Left renal pelvis (tissue), 4 donors: ENCODE measurements around the gene KIF2B. TPM values are rescaled to one million over a fixed set of nuclear protein-coding genes. Genes with fewer than 3 reads are reported as not detected.
A peak's percentile ranks its signal among the peaks of the same experiment; 100 is the strongest.
"Not testable (repeated sequence)": the region's sequence is repeated elsewhere in the genome, so short reads cannot be mapped to it uniquely, and the experiment has no call there.

Source experiments
- DNase-seq, 4 donors: peaks; one replicate each; pipeline ENCODE4 v3.0.0-alpha.2; 2013; ENCODE audit warnings: low read depth in 4 of 4, low spot score in 3 of 4
- polyA plus RNA-seq, 4 donors: library from polyadenylated mRNA; unstranded; fragments of 120-200 nt; gene quantifications; one replicate each; pipeline ENCODE4 v1.2.1, GENCODE V29; 2013; ENCODE audit not compliant: insufficient read length in 4 of 4

The KIF2B gene, protein sequence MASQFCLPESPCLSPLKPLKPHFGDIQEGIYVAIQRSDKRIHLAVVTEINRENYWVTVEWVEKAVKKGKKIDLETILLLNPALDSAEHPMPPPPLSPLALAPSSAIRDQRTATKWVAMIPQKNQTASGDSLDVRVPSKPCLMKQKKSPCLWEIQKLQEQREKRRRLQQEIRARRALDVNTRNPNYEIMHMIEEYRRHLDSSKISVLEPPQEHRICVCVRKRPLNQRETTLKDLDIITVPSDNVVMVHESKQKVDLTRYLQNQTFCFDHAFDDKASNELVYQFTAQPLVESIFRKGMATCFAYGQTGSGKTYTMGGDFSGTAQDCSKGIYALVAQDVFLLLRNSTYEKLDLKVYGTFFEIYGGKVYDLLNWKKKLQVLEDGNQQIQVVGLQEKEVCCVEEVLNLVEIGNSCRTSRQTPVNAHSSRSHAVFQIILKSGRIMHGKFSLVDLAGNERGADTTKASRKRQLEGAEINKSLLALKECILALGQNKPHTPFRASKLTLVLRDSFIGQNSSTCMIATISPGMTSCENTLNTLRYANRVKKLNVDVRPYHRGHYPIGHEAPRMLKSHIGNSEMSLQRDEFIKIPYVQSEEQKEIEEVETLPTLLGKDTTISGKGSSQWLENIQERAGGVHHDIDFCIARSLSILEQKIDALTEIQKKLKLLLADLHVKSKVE
- not detected for polyA plus RNA-seq

DNA sequence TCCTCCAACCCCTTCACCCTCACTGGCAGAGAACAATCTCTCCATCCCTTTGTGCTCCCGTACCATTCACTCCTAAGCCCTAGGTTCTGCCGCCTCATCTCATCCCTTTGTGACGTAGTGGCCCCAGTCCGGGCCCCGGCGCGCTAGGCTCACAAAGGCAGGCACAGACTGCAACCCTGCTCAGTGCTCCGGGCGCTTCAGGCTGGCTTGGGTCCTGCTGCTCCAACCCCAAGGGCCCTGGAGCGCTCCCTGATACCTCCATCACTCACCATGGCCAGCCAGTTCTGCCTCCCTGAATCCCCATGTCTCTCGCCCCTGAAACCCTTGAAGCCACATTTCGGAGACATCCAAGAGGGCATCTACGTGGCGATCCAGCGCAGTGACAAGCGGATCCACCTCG is at the start of gene KIF2B:
Gene KIF2B (plus strand): TSS at position 164 of the 400 bp plus-strand sequence. CDS start 107 bp downstream, at position 271.
- no peak for DNase-seq

DNA sequence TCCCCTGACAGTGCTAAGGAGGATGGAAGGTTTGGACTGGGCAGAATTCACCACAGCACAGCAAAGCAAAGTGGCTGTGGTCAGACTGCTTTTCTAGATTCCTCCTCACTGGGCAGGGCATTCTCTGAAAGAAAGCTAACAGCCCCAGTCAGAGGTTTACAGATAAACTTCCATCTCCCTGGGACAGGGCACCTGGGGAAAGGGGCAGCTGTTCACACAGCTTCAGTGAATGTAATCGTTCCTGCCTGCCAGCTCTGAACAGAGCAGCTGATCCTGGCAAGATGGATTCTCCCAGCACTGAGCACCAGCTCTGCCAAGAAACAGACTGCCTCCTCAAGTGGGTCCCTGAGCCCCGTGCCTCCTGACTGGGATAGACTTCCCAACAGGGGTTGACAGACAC is 42.4 kb upstream of the KIF2B start:
- no peak for DNase-seq

DNA sequence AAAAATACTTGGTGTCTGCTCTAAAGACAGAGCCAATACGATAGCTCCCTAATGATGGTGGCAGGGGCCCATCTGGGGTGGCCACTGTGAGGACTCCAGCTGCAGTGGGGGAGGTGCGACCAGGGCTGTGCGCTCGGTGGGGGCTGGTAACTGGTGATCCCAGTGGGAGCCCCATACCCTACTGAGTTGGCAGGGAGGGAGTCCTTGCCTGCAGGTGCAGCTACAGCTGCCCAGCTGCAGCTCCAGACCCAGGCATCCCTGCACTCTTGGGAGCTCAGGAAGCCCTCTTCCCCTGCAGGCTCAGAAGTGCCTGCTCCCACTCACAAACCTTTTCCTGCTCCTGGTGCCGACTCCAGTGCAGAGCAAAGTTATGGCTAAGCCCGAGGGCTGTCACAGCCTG is 31.2 kb upstream of the KIF2B start:
- DNase-seq = no peak

DNA sequence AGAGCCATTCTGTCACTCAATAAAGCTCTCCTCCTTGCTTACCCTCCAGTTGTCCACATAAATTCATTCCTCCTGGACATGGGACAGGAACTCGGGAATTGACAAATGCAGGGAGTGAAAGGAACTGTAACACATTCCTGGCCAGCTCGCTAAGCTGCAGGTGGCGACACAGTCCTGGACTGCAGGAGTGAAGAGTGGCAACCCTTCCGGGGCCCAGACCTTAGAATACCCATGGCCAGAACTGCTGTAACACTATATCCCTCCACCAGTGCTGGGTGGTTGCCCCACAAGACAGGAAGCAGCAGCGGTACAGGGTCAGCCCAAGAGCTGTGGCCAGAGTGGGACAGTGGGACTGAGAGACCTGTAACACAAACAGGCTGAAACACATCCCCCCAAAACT is 30.3 kb upstream of the KIF2B start:
- no peak for DNase-seq

DNA sequence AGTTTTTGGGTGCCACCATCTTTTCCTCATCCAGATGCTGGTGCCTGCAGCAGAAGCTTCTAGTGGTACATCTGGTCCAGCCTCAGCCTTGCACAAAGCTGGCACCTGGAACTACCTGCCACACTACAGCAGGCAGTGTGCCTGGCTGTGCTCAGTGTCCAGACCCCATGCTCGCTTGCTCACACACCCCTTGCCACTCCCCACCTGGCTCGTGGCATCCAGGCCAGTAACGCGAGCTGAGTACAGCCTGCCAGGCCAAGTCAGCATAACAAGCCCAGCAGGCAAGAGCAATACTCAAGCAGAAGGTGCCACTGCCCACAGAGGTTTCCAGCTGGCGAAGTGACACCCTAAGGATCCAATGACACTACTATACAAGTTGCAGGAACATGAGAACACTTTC is 29.7 kb upstream of the KIF2B start:
- peak in 1 of 4 donors; percentile 1 for DNase-seq

DNA sequence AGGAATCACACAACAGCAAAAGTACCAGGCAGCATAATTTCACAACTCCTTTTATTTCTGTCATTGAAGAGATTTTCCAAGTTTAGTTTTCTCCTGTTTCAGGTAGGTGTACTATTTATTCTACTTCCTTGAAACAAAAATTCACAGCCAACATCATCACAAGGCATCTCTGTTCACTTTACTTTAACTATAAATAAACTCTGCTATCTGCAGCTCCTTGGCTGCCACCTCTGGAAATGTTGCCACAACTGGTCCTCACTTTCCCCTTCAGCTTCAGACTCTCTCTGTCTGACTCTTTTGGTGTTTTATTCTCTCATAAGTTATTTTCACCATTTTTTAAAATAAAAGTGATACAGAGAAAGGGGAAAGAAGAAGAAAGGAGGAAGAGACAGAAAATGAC is 27.9 kb upstream of the KIF2B start:
- no peak for DNase-seq

DNA sequence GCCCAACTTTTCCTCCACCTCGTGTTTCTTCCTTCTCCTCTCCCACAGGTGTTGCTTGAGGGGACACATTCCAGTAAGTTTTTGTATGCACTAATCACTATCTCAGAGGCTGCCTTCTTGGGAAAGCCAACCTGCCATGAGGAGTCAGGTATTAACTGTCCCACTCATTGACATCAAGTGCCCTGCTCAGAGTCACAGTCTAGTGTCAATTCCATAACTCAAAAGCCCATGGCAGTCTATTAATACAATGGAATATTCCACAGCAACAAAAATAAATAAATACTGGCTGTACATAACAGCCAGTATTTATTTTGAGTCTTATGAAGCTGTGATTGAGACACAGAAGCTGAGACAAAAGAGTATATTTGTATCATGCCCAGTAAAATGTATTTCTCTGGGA is 26.1 kb upstream of the KIF2B start:
- no peak for DNase-seq

DNA sequence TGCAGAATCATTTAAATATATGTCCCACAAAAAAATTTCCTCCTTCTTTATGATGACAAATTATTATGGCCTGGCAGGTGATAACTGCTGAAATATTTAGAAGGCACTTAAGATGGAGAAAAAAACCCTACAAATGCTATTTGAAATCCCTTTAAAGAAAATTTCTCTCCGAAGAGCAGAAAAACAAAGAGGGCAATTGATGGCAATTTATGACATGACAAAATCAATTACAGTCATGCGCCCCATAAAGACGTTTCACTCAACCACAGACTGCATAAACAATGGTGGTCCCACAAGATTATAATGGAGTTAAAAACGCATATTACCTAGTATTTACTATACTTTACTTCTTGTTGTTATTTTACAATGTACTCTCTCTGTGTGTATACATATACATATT is 25.2 kb upstream of the KIF2B start:
- DNase-seq = no peak

DNA sequence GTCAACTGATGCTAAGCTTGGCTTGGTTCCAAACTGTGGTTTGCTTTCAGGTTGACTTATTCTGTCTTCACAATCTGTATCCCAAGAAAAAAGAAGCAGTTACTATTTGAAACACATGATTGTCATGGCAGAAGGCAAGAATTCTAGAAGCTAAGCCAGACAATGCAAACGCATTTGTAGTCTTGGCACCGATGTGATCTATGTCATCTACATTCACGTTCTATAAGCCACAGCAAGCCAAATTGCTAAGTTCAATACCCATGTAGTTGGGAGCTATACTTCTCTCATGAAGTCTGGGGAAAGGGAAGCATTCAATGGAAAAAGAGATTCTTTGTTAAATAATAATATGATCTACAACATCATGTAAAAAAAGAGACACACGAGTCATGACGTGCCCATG is 18.3 kb upstream of the KIF2B start:
- no peak for DNase-seq

DNA sequence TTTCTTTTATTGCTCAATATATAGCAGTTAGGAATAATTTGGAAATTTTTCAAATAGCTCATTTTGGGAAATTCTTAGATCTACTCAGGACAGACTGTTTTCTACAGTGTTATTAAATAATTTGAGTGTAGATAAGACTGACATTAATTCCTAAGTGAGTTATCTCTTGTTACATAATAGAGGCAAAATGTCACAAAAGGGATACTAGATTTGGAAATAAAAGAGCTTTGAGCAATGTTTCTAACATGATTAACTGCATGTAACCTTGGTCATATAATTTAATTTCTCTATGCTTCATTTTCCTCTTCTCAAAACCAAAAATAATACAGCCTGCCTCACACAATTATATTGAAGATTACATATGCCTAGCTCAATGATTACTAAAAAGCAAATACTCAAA is 16.3 kb upstream of the KIF2B start:
- DNase-seq = no peak

DNA sequence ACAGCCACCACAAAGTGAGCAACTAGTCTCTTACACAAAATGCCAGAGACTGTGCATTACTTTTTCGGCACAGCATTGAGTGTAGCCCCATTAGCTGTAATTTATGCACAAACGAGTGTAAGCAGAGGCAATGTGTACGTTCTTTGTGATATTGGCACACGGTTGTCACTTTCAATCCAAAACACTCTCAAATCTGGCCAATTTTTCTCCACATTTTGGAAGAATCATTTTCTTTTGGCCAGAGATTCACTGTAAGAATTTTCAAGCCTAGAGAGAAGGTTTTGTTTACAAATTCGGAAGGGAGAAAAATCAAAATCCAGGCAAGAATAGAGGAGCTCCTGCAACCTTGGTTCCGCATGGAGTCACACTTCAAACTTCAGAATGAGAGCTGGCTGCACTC is 15.4 kb upstream of the KIF2B start:
- no peak for DNase-seq

DNA sequence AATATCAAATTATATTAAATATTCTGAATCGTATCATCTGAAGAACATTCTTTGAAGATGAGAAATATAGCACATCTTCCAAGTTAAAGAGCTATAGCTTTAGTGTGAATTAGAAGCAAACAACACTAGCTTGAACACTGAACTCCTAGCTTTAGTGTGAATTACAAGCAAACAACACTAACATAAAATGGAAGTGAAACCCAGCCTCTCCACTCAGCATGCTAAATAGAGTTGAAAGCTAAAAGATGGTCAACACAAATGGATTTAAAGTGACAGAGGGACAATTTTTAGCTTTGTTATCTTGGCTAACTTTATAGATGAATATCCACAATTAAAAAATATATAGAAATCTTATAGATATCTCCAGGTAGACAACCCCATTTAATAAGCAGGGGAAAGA is 4.5 kb upstream of the KIF2B start:
- no peak for DNase-seq

DNA sequence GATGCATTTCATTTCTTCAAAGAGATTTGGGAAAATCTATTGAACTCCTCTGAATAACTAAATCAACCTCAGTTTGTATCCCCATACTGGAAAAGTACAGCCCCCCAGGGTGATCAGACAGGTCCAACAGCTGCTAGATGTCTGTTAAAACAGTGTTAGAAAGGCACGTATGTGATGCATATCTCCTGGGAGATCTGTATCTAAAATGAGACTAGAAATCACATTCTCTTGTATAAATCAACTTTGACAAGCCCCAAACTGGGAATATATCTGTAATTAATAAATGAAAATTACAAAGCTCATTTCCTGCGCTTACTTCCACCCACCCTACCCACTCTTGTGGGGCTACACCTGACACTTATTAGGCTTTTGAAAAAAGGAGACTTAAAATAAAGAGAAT is 3.8 kb upstream of the KIF2B start:
- no peak for DNase-seq

DNA sequence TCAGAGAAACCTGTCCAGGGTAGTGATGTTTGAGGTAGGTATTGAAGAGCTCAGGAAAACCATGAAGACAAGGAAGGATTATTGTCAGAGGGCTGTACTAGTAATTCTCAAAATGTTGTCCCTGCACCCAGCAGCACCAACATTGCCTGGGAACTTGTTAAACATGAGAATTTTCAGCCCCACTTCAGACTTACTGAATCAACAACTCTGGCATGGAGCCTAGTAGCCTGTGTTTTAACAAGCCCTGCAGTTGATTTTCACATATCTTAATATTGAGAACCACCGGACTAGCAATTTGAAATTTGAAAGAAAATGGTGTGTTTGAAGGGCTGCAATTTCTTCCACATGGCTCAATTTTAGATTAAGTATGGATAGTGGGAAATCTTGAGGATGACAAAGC is 2.8 kb upstream of the KIF2B start:
- DNase-seq = no peak

DNA sequence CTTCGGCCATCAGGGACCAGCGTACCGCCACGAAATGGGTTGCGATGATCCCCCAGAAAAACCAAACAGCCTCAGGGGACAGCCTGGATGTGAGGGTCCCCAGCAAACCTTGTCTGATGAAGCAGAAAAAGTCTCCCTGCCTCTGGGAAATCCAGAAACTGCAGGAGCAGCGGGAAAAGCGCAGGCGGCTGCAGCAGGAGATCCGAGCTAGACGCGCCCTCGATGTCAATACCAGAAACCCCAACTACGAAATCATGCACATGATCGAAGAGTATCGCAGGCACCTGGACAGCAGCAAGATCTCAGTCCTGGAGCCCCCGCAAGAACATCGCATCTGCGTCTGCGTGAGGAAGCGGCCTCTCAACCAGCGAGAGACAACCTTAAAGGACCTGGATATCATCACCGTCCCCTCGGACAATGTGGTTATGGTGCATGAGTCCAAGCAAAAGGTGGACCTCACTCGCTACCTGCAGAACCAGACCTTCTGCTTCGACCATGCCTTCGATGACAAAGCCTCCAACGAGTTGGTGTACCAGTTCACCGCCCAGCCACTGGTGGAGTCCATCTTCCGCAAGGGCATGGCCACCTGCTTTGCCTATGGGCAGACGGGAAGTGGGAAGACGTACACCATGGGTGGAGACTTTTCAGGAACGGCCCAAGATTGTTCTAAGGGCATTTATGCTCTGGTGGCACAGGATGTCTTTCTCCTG is 769 bp downstream of the KIF2B start:
- no peak for DNase-seq

DNA sequence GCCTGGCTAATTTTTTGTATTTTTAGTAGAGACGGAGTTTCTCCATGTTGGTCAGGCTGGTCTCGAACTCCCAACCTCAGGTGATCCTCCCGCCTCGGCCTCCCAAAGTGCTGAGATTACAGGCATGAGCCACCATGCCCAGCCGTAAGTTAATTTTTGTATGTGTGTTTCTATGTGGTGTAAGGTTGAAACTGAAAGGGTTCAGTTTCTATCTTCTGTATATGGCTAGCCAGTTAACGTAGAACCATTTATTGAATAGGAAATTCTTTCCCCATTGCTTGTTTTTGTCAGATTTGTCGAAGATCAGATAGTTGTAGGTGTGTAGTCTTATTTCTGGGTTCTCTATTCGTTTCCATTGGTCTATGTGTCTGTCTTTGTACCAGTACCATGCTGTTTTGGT is 12.0 kb downstream of the KIF2B start:
- not testable (repeated sequence) for DNase-seq

DNA sequence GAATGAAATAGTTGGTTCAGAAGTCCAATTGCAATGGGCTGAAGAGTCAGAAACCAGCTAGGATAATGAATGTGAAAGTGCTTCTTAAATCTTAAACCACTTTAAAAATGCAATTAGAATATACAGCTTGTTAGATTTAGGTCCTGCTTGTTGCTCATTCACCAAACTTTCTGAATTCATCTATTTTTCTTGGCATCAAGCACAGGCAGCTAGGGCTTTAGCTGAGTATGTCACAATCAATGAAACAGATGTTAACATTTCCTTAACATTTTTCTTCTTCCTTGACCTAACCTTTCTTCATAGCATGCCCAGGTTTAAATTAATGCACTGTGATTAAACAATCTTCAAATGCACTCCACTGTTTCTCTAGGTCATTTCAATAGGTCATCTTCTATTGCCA is 14.4 kb downstream of the KIF2B start:
- no peak for DNase-seq

DNA sequence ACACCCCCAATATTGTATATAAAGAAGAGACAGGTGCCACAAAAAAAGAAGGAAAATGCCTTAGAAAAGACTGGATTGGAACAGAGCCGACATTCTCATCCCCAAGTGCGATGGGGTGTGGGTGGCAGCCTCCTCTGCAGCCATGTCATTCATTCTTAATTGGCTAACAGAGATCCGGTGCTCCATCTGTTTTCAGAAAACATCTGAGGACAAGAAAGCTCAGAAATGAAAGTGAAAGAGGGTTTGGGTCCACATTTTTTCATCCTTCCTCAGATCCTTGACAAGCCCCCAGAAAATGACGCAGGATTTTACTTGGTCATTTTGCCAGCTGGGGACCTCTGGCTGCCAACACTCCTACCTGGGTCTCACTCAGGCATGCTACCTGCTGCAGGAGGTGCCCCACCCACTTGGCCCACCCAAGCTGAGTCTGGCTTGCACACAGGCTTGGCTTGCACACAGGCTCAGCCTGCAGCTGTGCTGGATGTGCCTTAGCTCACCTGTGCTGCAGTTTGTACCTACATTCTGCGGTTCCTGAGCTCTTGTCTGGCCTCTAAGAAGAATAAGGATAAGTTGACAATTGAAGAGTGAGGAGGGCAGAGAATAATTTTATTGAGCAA is 21.9 kb downstream of the KIF2B start:
- no peak for DNase-seq

DNA sequence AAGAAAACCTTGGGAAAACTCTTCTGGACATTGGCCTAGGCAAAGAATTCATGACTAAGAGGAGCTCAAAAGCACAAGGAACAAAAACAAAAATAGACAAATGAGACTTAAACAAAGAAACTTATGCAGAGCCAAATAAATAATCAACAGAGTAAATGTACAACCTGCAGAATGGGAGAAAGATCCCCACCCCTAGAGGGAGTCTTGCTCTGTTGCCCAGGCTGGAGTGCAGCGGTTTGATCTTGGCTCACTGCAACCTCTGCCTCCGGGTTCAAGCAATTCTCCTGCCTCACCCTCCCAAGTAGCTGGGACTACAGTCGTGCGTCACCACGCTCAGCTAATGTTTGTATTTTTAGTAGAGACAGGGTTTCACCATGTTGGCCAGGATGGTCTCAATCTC is 48.4 kb downstream of the KIF2B start:
- DNase-seq = not testable (repeated sequence)
